SK-N-MC (cell line): ENCODE measurements around the gene ACSM5.

Source experiments
- DNase-seq: peaks from one replicate; pipeline ENCODE4 v3.0.0-alpha.2; 2011; ENCODE audit warnings: low read depth, low spot score
- H3K27ac ChIP-seq: fragments of 200-600 bp; sonication (generic); 2 replicates; pipeline ENCODE4 v1.5.1; 2016; ENCODE audit warnings: mixed run types
- H3K36me3 ChIP-seq: fragments of 200-600 bp; sonication (generic); 2 replicates; pipeline ENCODE4 v1.6.1; 2017; ENCODE audit warnings: antibody characterized with exemption, low read length, mixed read lengths; ENCODE audit not compliant: insufficient read depth
- H3K4me3 ChIP-seq: fragments of 200-600 bp; sonication (generic); 2 replicates; pipeline ENCODE4 v1.5.1; 2016
- H3K9ac ChIP-seq: fragments of 200-600 bp; sonication (generic); 2 replicates; pipeline ENCODE4 v1.8.0; 2017; ENCODE audit warnings: mixed run types, mixed read lengths; ENCODE audit not compliant: insufficient read length
- H3K9me3 ChIP-seq: fragments of 200-600 bp; sonication (generic); 2 replicates; pipeline ENCODE4 v1.6.1; 2017; ENCODE audit warnings: low read depth, mild to moderate bottlenecking, antibody characterized with exemption, low read length, moderate library complexity, mixed read lengths
- EZH2 ChIP-seq: fragments of 200-600 bp; sonication (generic); IDR thresholded peaks from one replicate; pipeline ENCODE4 v1.6.1; 2017; ENCODE audit warnings: antibody characterized with exemption
- FOXP2 ChIP-seq: optimal IDR thresholded peaks from 2 replicates; pipeline ENCODE3; 2011; ENCODE audit warnings: mild to moderate bottlenecking, moderate library complexity; ENCODE audit not compliant: insufficient read depth; ENCODE audit errors: extremely low read length, control extremely low read depth
- POLR2AphosphoS5 ChIP-seq: IDR thresholded peaks from 2 replicates; pipeline ENCODE4 v1.6.1; 2012; ENCODE audit warnings: mild to moderate bottlenecking, low read depth, low read length, borderline replicate concordance

Gene ACSM5, protein sequence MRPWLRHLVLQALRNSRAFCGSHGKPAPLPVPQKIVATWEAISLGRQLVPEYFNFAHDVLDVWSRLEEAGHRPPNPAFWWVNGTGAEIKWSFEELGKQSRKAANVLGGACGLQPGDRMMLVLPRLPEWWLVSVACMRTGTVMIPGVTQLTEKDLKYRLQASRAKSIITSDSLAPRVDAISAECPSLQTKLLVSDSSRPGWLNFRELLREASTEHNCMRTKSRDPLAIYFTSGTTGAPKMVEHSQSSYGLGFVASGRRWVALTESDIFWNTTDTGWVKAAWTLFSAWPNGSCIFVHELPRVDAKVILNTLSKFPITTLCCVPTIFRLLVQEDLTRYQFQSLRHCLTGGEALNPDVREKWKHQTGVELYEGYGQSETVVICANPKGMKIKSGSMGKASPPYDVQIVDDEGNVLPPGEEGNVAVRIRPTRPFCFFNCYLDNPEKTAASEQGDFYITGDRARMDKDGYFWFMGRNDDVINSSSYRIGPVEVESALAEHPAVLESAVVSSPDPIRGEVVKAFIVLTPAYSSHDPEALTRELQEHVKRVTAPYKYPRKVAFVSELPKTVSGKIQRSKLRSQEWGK

DNA sequence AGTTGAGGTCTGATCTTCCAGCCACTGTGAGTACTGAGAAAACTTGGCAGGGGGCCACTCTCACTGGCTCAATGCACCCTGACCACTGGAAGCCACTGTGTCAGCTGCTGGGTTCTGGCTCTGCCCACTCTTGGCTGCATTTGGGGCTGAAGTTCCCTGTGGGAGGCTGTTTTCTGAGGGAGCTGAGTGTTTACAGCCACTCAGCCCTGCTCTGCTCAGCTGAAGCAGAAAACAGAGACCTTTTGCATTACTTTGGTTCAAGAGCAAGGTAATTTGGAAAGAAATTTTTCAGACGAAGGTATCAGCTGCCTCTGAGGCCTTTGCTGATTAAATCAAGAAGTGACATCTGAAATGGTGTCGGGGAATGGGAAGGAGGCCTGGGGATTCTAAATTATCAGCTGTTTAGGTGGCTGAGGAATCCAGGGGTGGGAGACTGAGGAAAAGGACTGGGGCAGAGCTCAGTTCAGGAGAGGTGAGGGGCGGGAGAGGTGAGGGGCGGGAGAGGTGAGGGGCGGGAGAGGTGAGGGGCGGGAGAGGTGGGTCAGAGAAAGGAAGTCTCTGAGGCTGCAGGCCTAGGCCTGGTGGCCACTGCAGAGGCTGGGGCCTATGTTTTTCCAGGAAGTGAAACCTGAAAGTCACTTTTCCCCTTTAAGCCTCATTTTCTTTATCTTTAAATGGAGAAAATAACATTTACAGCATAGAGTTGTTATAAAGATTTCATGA lies at the start of gene ACSM5:
TSS of gene ACSM5 (plus strand) at position 137 of the 723 bp plus-strand sequence. CDS start 1,951 bp downstream, outside the sequence.
- TF ChIP-seq POLR2AphosphoS5 = no peak
- TF ChIP-seq EZH2 = no peak
- no peak for TF ChIP-seq FOXP2
- no peak within 1 kb of the TSS for H3K27ac ChIP-seq
- H3K9ac ChIP-seq = no peak within 1 kb of the TSS
- H3K4me3 ChIP-seq = no peak within 1 kb of the TSS
- DNase-seq = no peak
- no peaks in the 10 kb centered on the region for H3K36me3 ChIP-seq
- H3K9me3 ChIP-seq = no peaks in the 10 kb centered on the region

DNA sequence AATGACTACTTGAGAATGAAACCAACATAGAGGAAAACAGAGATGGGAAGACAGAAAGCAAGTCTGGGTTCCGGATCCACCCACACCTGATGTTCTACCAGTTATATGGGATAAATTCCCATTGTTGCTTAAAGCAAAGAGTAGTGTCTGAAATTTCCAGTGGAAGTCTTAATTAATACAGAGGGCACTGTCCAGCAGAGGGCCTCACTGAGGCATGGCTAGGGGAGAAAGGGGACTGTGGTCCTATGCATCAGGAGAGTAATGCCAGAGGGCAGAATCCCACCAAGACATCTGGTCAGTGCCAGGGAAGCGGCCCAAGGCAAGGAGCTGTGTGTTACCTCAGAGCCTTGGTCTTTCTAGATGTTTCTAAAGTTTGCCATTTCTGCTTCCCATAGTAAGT lies 49.3 kb upstream of the ACSM5 start:
- Histone ChIP-seq H3K9ac (no peak overlapping the region), H3K36me3 (no peaks in the 10 kb centered on the region), H3K27ac (no peak overlapping the region), H3K9me3 (no peaks in the 10 kb centered on the region), H3K4me3 (no peak overlapping the region)
- DNase-seq = no peak
- no peak for TF ChIP-seq POLR2AphosphoS5
- TF ChIP-seq FOXP2 = no peak
- TF ChIP-seq EZH2 = no peak

DNA sequence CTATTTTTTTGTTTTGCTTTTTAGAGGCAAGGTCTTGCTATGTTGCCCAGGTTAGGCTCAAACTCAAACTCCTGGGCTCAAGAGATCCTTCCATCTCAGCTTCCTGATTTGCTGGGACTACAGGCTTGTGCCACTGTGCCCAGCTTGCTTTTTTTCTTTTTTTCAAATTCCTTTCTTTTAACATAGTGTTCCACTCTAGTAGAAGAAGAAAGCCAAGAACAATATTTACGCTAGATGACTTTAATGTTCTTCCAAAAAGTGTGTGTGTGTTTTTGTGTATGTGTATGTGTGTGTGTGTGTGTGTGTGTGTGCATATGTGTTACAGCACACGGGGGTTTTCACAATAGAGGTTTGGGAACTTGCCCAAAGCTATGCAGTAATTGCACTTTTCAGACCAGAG lies 46.1 kb upstream of the ACSM5 start:
- no peak overlapping the region for H3K9ac ChIP-seq

DNA sequence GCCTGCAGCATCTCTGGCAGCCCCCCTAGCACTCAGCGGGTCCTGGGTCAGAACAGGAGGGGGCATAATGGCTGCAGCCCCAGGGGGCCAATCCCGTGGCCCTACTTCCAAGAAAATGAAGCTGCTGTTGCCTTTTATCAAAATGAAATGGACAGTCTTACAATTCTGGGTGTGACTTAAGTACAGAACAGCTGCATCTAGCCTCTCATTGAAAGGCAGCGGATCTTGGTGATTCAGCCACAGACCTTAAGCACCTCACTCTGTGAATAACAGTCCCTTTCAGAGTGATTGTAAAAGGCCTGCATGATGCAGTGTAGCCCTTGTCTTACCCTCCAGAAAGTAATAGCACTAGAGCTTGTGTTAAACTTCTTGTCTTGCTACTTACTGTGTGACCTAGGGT lies 45.3 kb upstream of the ACSM5 start:
- no peaks in the 10 kb centered on the region for H3K9me3 ChIP-seq
- no peak overlapping the region for H3K4me3 ChIP-seq
- no peak for DNase-seq
- no peaks in the 10 kb centered on the region for H3K36me3 ChIP-seq
- no peak overlapping the region for H3K27ac ChIP-seq
- H3K9ac ChIP-seq = no peak overlapping the region
- no peak for TF ChIP-seq POLR2AphosphoS5
- TF ChIP-seq EZH2 = no peak
- no peak for TF ChIP-seq FOXP2

More for the DNA sequence above, 46.1 kb upstream of the ACSM5 start:
- Histone ChIP-seq H3K4me3 (no peak overlapping the region), H3K27ac (no peak overlapping the region), H3K9me3 (no peaks in the 10 kb centered on the region), H3K36me3 (no peaks in the 10 kb centered on the region)
- DNase-seq = no peak
- TF ChIP-seq FOXP2 (no peak), POLR2AphosphoS5 (no peak), EZH2 (no peak)

DNA sequence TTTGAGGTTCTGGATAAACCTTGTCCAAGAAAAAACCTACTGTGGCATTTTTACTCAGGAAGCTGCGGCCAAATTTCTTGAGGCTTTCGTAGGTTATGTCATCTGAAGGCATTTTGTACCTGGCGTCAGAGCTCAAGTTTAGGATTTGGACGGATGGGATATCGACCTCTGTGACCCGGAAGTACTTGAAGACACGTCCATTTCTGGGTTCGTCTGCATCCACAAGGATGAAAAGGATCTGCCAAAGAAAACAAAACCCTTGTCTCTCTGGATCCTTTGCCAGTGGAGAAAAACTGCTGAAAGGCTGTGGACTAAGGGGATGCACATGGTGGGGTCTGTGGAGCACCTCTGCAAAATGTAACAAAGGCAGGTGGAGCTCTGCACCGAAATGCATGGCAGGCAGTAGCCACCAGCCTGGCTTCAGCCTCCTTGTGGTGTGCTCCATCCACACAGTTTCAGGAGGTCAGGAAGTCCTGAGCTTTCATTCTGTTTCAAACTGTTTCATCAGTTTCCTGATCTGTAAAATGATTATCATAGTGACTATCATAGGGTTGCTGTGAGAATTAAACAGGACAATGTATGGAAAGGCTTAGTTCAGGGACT lies 39.8 kb upstream of the ACSM5 start:
- no peaks in the 10 kb centered on the region for H3K36me3 ChIP-seq
- H3K27ac ChIP-seq = no peak overlapping the region
- no peak overlapping the region for H3K4me3 ChIP-seq
- H3K9ac ChIP-seq = no peak overlapping the region
- no peak for TF ChIP-seq POLR2AphosphoS5
- no peak for TF ChIP-seq EZH2
- no peak for TF ChIP-seq FOXP2
- no peak for DNase-seq
- H3K9me3 ChIP-seq = no peaks in the 10 kb centered on the region

DNA sequence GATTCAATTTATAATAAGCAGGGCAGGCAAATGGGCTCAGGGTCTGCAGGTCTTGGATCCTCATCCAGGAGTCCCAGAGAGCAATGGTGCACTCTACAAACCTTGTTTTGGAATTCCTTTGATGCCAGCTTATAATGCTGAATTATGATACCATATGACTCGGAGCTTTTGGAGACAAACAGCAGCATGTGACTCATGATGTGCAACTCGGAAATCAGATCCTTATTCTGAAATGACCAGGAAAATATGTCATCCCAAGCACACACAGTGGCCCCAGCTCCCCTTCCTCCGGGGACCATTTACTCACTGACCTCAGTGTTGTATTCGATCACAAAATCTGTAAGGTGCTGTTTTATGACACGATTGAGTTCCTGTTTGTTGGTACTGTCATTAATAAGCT lies 36.6 kb upstream of the ACSM5 start:
- TF ChIP-seq EZH2 = no peak
- TF ChIP-seq FOXP2 = no peak
- no peak for TF ChIP-seq POLR2AphosphoS5
- Histone ChIP-seq H3K4me3 (no peak overlapping the region), H3K36me3 (no peaks in the 10 kb centered on the region), H3K27ac (no peak overlapping the region), H3K9me3 (no peaks in the 10 kb centered on the region), H3K9ac (no peak overlapping the region)
- DNase-seq = no peak

DNA sequence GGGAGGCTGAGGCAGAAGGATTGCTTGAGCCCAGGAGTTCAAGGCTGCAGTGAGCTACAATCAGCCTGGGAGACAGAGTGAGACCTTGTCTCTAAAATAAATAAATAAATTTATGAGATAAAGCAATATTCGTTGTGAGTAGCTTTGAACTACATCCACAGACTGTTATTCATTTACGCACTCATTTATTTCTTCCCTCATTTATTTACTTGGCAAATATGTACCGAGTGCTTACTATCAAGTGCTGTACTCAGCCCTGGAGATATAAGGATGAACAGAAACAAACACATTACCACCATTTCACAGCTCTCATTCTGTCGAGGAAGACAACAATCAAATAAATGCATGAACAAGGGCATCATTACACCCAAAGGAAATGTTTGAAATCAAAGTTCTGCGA lies 32.2 kb upstream of the ACSM5 start:
- no peaks in the 10 kb centered on the region for H3K9me3 ChIP-seq
- no peaks in the 10 kb centered on the region for H3K36me3 ChIP-seq
- no peak overlapping the region for H3K4me3 ChIP-seq
- no peak overlapping the region for H3K9ac ChIP-seq
- no peak for TF ChIP-seq FOXP2
- TF ChIP-seq EZH2 = no peak
- TF ChIP-seq POLR2AphosphoS5 = no peak
- no peak overlapping the region for H3K27ac ChIP-seq
- DNase-seq = no peak

DNA sequence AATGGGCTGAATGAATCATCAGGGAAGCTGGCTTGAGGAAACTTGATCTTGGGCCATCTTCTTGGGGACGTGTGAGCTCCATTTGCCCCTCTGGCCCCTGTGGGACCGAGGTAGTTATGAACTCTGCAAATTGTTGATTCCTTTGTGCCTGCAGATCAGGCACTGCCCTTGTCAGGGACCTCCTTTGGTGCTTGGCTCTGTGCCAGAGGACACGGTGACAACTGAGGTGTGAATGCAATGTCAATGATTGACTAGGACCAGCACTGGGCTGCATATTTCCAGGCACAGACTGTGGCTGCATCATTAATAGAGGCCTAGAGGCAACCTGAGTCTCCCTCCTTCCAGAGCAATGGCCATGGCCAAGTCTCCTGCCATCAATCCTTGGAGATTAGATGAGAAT lies 28.6 kb upstream of the ACSM5 start:
- TF ChIP-seq POLR2AphosphoS5 = no peak
- no peak for TF ChIP-seq FOXP2
- TF ChIP-seq EZH2 = no peak
- Histone ChIP-seq H3K4me3 (no peak overlapping the region), H3K27ac (no peak overlapping the region), H3K9me3 (no peaks in the 10 kb centered on the region), H3K36me3 (no peaks in the 10 kb centered on the region), H3K9ac (no peak overlapping the region)
- no peak for DNase-seq
